HG03066 (cell line): Measurements from ENCODE around the gene CMTM8.
A peak's percentile ranks its signal among the peaks of the same experiment; 100 is the strongest.

Experiments
- ATAC-seq: cut with Tn5 transposase; IDR thresholded peaks from one replicate; pipeline ENCODE4 v1.9.1; 2021; ENCODE audit warnings: low read depth; ENCODE audit not compliant: unreplicated experiment

The CMTM8 gene

DNA sequence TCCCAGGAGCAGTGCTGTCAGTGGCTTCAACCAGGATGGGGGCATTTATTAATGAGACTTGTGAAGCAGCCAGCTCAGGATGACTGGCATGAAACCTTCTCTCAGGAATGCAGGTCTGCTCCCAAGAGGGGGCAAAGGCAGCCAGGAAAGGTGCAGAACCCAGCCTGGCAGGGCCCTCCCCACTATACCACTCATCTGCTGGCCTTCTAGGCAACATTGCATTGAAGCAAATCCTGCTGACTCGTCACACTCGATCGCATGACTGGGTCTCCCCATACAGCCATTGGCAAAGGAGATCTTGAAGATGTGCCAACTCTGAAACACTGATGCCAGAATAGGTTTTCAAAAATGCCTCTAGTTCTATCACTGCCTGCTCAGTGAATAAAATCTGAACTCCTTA lies 87.4 kb downstream of the CMTM8 start:
- no peak for ATAC-seq

- ATAC-seq: no peak
Observed at GRCh38 chr3:32326795-32327194, 88.3 kb downstream of the CMTM8 start.

GRCh38 chr3:32334675-32335074 lies 96.2 kb downstream of the CMTM8 start:
- ATAC-seq: no peak

- ATAC-seq: no peak
Observed at GRCh38 chr3:32335365-32336112, 97.1 kb downstream of the CMTM8 start.

DNA sequence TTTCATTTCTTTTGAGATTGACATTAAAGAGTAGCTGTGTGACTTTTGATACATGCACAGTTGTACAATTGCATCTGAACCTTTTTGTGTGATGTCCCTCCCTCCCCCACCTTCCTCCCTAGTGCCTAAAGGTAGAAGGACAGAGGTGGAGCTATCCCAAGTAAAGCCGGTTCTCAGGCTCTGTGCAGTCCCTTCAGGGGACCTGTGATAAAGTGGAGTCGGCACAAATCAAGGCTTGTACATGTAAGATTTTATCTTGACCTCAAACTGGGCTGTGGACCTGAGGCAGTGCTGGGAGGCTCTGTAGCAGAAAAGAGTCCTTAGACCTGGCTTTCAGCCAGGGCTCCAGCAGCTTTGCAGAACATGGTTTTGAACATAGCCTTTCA lies 97.6 kb downstream of the CMTM8 start:
- ATAC-seq: no peak

DNA sequence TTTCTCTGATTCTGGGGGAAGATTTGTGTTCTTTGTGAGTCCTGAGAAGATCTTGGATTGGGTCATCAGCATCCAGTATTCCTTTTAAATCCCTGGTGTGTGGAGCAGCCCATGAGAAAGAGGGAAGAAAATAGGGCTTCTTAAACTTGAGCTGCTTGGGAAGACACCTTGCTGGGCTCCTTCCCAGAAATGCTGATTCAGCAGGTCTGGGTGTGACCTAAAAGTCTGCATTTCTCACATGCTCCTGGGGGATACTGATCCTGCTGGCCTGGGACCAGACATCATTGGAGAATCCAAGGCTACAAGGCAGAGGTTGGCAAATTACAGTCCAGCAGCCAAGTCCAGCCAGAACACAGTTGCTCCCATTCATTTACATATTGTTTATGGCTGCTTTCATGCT lies 99.0 kb downstream of the CMTM8 start:
- ATAC-seq: no peak

- ATAC-seq: no peak
Observed at GRCh38 chr3:32340039-32340438, 101.6 kb downstream of the CMTM8 start.

DNA sequence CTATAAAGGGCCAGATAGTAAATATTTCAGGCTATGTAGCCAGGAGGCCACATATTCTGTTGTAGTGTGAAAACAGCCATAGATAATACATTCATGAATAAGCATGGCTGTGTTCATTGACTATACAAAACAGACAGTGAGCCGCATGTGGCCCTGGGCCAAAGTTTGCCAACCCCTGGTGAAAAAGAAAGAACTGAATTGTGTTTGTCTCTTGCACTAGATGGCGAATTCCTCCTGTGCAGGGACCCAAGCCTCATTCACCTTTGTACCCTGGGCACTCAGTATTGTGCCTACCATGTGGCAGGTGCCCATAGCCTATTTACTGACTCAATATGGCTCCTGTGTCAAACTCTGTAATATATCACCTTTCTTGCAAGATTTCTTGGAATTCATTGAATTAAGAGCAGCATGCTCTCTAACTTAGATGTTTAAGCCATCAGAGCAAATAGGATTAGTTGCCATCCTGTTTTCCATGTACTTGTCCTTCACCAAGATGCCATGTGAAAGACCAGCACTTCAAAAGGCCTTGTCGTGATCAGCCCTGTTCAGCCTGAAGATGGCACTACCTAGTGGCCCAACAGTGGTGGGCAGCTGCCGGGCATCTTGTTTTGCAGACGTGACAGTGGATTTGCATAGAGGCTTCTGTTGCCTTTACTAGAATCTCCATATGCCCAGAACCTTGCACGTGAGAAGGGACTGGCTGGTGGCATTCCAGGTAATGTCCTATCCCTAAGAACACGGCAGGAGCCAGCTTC lies 102.3 kb downstream of the CMTM8 start:
- ATAC-seq: no peak

- ATAC-seq: no peak
Observed at GRCh38 chr3:32347343-32348125, 109.1 kb downstream of the CMTM8 start.

- ATAC-seq: no peak
Observed at GRCh38 chr3:32349184-32349583, 110.7 kb downstream of the CMTM8 start.

DNA sequence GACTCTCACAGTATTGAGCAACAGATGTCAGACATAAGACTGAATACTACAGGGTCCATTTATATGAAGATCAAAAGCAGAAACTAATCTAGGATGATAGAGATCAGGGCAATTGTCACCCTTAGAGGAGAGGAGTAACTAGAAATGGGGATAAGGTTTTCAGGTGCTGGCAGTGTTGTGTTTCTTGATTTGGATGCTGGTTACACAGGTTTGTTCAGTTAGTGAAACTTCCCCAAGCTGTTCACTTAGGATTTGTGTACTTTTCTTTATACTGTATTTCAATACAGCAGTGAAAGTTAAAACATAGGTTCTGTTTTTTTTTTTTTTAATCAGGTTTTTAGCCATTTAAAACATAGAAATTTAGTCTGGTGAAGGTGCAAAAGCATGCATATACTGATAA lies 114.1 kb downstream of the CMTM8 start:
- ATAC-seq: no peak

- ATAC-seq: no peak
Observed at GRCh38 chr3:32353351-32353750, 114.9 kb downstream of the CMTM8 start.

DNA sequence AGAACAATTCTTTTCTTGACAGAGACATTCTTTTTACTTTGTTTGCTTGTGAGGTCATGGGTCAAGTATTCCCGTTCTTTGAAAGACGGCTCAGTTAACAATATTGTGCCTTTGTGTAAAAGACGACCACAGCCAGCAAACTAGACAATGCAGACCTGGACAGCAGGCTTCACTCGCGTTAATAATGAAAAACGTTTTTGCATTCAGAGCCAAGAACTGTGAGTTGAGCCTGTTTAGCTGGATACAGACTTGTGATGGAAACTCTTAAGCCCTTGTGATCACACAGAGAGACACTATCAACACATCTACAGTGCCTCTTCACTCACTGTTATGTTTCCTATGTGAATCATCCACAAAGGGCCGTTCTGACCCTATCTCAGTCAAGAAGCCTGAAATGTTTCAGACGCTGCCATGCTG lies 115.9 kb downstream of the CMTM8 start:
- no peak for ATAC-seq

DNA sequence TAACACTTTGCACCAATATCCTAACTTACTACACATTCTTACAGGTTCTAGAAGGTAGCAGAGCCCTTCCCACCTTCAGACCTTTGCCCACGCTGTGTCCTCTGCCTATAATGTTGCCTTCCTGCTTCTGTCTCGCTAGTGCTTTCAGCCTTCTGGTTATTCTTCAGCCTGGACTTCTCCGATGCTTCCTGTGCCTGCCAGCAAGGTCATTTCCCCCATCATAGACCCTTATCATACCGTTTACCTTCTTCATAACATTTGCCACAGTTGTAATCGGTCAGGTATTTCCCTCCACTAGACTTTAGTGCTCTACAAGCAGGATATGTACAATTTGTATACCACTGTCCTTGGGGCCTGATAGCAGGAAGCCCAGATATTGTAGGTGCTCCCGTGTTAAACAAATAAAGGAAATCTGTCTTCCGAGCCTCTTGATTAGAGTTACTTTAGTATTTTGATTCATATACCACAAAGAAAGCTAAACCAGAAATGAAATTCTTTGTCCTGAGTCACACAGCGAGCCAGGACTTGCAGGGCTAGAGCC lies 117.3 kb downstream of the CMTM8 start:
- no peak for ATAC-seq

- ATAC-seq: no peak
Observed at GRCh38 chr3:32359766-32360492, 121.4 kb downstream of the CMTM8 start.

DNA sequence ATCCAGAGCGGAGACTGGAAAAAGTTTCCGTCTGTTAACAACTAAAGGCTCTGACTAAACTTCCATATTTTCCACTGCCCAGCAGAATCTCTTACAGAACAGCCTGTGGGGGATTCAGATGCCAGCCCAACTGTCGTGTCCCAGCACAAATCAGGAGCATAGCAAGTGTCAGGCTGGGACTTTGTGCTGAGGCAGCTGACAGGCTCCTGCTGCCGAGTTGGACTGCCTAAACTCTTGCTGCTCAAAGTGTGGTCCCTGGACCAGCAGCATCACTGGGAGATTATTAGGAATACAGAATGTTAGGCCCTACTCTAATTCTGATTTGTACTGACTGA lies 122.0 kb downstream of the CMTM8 start:
- ATAC-seq: no peak

- ATAC-seq: peak; percentile 80
Observed at GRCh38 chr3:32366638-32367397, 128.3 kb downstream of the CMTM8 start.

DNA sequence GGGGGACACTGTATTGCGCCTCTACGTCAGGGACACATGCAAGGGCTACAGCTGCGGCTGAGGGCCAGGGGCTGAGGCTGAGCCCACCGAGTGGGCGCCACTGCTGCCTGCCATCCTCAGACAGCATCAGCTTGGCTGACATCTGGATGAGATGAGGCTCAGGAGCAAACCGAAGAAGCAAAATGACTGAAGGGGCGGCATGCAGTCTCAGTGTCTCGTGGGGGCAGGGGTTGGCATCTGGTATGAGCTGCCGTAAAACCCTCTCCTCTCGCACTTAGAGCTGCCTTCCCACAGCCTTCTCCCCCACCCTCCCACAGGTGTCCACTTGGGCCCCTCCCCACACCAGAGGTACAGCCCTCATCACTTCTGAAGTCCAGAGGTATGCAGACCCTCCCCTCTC lies 129.0 kb downstream of the CMTM8 start:
- ATAC-seq: no peak

DNA sequence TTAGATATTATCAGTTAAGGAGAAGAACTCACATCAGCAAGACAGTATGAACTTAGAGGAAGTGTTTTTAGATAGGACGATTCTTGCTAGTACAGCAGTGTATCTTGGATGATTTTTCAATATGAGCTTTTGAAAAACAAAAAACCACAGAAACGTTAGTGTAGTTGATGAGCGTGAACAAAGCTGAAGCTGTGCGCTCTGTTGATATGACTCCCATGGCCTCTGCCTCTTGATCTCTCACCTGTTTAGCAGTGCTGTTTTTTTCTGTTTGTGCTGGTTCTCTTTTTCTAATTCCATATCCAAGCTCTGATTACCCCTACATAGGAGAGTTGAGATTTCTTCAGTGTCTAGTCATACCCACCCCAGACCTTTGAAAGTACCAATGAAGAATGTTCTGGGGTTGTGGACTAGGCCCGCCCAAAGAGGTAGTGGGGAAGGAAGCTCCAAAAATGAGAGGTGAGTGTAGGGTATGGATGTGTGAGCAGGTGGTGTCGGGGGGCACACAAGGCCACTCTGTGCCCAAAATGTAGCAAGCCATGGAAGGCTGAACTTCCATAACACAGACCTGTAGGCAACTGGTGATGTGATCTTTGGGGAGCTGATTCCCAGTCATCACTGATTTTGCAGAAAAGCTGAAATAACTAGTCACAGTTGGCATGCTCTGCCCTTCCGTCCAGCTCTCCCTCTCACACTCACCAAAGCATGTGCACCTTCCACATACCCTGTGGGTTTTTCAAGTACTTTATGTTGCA lies 133.2 kb downstream of the CMTM8 start:
- no peak for ATAC-seq
